IPS-NIHi7 (cell line): ENCODE data around the gene GINS2.
A peak's percentile ranks its signal among the peaks of the same experiment; 100 is the strongest.

Experiments
- DNase-seq: peaks from one replicate; pipeline ENCODE4 v3.0.0; 2012; ENCODE audit warnings: mixed read lengths; ENCODE audit errors: extremely low spot score

Gene GINS2

DNA sequence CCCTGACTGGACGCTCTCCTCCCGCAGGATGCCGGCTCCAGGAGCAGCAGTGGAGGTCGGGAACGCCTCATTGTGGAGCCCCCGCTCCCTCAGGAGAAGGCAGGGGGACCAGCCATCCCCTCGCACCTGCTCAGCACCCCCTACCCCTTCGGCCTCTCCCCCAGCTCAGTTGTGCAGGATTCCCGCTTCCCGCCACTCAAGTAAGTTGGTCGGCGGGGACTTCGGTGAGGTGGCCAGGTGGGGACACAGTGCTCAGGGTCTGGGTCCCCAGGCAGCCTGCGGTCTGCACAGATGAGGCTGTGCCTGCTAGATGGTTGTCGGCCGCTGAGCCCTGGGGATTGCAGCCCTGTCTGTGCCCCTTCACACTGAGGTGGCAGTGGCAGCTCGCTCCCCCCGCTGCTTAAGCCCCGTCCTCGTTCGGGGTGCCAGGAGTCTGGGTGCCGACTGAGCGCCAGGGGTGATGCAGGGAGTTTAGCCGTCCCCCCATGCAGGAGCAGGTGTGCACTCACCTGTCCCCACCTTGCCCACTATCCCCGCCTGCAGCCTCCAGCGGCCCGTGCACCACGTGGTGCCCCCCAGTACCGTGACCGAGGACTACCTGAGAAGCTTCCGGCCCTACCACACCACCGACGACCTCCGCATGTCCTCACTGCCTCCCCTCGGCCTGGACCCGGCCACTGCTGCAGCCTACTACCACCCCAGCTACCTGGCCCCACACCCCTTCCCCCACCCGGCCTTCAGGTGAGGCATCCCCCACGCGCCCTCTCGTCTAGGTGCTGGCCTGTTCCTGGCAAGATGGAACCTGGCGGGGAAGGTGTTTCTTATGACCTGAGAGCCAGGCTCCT, 34.3 kb downstream of the GINS2 start:
- no peak for DNase-seq

GRCh38 chr16:85653290-85653891, 35.4 kb downstream of the GINS2 start:
- no peak for DNase-seq

DNA sequence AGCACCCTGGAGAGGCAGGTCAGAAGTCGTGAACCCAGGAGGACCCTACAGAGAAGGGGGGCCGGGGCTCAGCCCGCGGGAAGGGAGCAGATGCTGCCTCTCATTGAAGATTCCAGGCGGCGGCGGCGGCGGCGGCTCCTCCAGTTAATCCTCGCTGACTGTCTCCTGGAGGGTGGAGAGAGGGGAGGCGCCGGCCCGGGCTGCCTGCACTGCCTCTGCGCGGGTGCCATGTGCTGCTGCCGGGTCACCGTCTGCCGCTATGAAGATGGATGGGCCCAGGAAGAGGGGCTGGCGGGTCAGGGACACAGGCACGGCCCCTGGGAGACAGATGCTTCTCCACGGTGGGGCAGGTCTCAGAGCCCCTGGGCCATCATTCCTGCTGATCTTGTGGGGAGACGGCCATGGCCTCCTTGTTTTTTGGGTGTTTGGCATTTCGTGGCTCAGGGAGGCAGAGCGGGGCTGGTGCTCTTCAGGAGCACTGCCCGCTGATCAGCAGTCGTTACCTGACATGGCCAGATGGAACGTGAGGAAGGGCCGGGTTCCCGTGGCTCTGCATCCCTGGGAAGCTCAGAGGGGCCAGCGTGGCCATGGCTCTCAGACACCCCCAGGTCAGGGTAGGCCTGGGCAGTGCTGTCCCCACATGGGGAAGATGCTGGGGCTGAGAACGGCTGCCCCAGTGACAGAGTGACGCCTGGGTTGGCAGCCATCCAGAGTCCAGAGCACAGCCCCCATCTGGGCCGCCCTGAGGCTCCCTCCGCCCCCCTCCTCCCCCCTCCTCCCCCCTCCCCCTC, 36.1 kb downstream of the GINS2 start:
- DNase-seq: peak; percentile 43

- DNase-seq: no peak
These were observed 36.9 kb downstream of the GINS2 start for GRCh38 chr16:85651629-85652430.

DNA sequence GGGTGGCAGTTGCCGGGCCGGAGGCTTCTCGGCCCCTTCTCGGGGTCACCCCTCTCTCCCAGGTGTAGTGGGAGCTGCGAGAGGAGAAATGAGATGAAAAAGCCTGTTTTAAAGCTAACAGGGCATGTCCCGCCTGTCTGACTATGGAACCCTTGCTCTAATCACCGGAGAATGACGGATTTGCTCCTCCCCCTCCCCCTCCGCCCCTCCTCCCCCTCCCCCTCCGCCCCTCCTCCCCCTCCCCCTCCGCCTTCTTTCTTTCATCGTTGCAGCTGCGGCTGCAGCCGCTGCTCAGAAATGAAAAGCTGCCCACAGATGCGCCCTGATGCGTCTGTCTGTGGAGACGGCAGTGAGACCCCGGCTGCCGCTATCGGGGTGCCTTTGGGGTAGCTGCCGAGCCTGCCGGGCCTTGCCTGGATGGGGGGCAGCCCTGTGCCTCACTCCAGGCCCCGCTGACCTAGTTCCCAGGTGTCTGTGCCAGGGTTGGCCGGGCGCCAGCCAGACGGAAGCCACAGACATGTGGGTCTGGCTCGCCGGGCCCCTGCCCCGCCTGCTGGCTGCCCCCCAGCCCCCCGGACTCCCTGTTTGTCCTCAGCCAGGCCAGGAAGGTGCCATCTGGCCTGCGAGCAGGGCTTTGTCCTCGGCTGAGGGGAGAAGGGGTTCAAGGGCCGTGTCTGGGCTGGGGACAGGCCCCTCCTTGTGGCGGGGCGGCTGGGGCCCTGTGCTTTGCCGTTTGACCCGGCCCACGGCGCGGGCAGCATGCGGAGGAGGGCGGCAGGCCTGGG, 37.7 kb downstream of the GINS2 start:
- no peak for DNase-seq

DNA sequence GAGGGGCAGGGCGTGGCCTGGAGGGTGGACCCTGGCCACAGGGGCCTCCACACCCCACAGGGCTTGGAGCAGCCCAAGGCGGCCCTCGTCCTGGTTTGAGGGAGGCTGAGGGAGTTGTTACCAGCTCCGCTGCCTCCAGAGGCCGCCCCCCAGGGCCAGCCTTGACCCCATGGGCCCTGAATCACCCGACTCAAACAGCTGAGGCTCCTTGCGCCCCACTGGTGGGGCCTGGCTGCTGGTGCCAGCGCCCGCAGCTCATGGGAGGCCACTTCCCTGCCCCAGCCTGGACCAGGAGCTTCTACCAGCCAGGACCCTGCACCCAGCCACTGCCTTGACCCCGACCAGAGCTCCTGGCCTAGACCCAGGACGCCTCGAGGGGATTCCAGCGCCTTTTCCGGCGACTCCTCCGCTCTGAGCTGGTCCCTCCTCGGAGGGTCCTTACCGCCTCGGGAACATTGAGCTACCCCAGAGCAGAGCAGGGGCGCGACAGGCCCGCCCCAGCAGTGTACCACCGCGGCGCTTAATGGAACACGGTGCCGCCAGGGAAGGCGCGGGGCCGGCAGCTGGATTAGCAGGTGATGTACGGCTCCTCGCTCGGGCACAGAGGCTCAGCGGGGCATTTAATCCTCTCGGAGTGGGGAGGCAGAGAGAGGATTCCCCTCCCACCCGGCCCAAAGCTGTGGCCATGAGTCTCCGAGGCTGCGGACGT, 38.5 kb downstream of the GINS2 start:
- no peak for DNase-seq

DNA sequence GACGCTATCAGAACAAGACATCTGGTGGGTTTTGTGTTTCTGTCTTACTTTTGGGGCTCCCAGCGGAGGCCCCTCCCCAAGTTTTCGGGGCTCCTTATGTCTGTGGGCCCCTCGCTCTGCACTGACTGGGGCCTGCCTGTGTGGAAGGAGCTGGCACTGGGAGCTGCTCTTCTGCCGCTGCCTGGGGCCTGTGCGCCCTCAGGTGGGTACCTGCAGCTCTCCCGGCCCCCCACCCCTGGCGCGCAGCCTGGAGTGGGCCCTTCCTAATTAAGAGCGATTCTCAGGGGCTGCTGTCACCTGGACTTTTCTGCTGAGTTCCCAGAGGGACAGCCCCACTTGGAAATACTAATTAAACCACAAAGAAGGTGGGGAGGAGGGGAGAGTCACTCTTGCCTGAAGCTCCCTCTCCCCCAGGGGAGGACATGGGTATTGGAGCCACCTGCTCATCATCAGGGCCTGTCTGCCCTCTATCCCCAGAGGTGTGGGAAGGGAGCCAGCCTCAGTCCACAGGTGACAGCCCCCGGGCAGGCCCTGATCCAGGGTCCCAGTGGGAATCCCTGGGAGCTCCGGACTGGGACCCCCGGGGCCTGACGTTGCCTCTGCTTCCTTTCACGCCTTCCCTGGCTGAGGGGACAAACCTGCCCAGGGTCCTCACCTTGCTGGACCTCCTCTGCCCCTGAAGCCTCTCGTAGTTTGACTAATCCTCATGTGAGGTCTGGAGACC, 39.2 kb downstream of the GINS2 start:
- no peak for DNase-seq

DNA sequence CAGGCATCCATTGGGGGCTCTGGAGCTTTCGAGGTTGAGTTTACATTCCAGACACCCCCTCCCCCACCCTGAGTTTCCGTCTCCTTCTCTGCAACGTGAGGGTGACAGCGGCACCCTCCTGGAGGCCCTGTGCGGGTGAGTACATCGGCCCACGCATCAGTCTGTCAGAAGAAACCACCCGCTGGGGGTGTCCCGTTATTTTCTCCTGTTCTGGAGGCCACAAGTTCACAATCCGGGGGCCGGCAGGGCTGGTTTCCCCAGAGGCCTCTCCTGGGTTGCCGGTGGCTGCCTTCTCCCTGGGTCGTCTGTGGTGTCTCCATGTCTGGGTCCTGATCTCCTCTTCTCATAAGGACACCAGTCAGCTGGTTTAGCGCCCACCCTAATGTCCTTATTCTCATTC, 39.9 kb downstream of the GINS2 start:
- no peak for DNase-seq

DNA sequence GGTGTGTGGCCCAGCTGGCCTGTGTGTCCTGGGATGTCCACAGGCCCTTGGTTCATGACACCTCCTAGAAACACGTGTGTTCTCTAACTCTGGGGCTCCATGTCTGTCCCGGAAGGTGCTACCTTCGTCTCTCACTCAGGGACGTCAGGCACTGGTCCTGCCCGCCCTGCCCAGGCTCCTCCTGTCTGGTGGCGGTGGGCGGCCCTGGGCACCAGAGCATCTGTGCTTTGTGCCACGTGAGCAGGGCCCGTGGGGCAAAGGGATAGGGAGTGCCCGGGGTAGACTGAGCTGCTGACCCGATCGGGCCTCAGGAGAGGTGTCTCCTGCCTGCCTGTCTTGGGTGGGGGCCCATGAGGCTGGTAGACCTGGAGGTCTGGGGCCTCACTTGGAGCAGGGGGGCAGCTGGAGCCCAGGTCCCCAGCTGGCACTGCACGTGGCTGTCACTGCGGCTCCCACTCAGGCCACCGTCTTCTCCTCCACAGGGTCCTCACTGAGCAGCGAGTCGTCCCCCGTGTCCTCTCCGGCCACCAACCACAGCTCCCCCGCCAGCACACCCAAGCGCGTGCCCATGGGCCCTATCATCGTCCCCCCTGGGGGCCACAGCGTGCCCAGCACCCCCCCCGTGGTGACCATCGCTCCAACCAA, 40.6 kb downstream of the GINS2 start:
- no peak for DNase-seq

DNA sequence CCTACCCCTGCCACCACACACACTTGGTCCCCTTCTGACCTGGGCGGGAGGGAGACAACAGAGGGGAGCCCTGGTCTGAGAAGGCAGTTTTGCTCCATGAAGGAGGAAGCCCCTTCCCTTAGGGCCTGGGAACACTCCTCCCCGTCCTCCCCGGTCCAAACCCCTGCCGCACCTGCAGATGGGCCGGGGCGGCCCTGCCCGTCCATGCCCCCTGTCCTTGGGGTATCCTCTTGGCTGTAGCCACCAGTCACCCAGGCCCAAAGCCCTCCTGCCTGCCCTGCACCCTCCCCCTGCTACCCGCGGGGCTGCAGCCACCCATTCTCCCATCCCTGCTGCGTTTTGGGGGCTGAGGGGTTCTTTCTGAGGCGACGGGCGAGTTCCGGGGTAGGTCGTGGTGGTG, 41.8 kb downstream of the GINS2 start:
- no peak for DNase-seq

DNA sequence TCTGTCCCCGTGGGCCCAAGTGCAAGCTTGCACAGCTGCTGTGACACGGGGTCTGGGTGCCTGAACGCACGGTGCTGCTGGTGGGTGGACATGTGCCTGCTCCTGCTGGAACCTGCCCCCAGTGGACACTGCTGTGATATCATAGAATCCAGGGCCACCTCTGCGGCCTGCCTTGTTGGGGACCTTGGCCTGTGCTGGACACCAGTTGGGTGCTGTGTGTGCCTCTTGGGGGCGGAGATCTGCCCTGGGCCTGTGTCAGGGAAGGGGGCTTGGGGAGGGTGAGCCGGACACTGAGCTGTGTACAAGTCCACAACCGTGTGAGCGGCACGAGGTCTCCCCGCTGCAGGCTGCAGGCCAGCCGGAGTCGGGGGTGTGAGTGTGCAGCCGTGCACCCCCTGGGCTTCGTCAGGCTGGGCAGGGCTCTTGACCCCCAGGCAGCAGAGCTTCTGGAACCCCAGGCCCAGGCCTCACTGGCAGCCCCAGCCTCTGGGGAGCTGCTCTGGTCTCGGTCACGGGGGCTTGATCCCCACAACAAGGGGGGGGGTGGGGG, 42.3 kb downstream of the GINS2 start:
- DNase-seq: no peak

GRCh38 chr16:85645021-85645589, 43.6 kb downstream of the GINS2 start:
- DNase-seq: no peak

GRCh38 chr16:85644093-85644712, 44.6 kb downstream of the GINS2 start:
- no peak for DNase-seq

DNA sequence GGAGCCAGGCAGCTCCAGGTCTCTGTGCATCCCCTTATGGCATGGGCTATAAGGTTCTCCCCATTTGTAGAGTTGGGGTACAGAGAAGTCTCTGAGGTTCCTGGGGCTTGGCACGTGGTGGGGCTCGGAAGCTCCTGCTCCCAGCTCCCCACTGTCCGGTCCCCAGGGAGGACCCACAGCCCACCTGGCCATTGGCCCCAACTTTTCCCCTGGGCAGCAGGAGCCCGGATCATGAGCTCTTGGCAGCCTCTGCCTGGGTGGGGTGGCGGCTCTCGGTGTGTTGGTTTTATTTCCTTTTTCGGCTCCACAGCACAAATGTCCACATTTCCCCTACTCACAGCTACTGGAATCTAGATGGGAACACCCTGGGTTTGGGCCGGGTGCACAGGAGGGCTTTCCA, 45.1 kb downstream of the GINS2 start:
- no peak for DNase-seq

DNA sequence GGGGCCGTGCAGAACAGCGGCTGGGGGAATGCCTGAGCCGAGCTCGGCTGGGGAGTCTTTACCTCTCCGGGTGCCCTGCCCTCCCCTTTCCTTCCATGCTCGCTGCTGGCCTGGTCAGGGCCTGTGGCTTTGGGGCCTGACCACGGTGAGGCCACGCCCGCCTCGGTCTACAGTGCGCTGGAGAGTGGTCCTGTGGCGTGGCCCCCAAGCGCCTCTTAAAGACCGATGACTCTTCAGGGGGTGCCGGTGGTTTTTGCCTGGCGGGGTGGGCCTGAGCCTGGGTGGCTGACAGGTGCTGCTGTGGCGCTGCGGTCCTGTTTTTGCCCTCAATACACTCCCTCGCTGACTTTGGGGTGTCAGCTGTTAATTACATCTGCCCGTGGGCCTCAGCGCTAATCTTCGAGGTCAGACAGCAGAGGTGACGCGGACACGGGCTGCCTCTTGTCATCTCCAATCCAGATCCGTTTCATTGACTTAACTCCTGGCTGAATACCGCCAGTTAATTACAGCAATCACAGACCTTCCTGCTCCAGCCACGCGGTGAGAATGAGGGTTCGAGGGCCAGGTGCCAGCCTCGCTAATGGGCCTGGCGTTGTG, 45.9 kb downstream of the GINS2 start:
- no peak for DNase-seq

DNA sequence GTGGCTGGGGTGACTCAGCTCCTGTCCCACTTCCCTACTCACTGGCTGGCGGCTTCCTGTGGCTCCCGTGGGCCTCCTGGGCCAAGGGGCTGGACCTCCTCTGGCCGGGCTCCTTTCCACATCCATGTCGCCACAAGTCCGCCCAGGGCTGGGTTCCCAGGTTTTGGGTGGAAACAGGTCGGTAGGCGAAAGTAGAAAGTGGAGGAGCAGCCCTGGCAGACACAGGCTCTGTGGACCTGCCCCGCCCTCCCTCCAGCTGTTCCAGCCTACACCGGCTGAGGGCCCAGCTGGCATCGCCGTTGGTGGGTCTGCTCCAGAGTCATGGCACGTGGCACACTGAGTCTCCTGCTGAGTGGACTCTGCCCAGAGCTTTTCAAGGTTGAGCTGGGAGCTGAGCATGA, 47.0 kb downstream of the GINS2 start:
- no peak for DNase-seq

DNA sequence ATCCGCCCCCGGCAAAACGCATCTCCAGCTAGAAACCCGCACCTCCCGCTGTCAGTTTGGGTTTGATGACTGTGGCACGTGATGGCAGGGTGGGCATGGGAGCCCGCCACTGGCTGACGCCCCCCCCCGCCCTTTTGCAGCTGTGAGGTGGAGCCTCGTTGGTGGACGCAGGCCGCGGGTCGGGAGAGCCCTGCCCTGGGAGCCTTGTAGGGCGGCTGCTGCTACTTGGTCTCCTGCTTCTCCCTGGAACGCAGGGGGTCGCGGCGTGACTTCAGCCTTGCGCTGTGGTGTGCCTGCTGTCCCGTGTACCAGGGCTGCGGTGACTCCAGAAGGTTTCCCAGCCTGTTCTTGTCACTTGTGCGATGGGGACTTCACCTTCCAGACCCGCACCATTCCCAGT, 47.4 kb downstream of the GINS2 start:
- no peak for DNase-seq

GRCh38 chr16:85640585-85640984, 48.2 kb downstream of the GINS2 start:
- no peak for DNase-seq
